ENCODE measurements around the gene TMEM117.

DNA sequence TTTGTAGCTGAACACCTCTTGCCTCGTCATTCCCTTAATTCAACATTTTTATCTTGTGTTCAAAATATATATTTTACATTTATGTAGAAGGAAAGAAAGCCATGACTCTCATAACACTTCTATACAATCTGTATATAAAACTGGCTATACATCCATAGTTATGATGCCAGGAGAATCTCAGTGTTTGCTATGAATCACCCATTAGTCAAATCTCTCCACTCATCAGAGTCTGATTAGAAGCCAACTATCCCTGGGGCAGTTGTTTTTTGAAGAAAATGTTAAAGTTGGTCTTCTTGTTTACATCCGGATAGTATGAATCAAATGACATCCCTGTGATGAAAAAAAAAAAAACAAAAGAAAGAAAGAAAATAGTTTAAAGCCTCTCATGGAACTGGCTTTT is 536.4 kb downstream of the TMEM117 start:
- TF ChIP-seq CTCF (conservative IDR thresholded peaks at IDR 0.05; ENCODE audit: low read length) (no peak), EZH2phosphoT487 (IDR thresholded peaks at IDR 0.05; ENCODE audit: borderline replicate concordance, low read depth, low read length) (no peak)

Data from OCI-LY7 (cell line).